Measurements from ENCODE around the gene SNX14. TPM values are rescaled to one million over a fixed set of nuclear protein-coding genes. Genes with fewer than 3 reads are reported as not detected.

Gene SNX14
- total and polyA plus RNA-seq, 2 of the 13 experiments (the other 11 are each of a cell fraction or from before 2014, with no cell fraction given), result 83.5 to 112 TPM

DNA sequence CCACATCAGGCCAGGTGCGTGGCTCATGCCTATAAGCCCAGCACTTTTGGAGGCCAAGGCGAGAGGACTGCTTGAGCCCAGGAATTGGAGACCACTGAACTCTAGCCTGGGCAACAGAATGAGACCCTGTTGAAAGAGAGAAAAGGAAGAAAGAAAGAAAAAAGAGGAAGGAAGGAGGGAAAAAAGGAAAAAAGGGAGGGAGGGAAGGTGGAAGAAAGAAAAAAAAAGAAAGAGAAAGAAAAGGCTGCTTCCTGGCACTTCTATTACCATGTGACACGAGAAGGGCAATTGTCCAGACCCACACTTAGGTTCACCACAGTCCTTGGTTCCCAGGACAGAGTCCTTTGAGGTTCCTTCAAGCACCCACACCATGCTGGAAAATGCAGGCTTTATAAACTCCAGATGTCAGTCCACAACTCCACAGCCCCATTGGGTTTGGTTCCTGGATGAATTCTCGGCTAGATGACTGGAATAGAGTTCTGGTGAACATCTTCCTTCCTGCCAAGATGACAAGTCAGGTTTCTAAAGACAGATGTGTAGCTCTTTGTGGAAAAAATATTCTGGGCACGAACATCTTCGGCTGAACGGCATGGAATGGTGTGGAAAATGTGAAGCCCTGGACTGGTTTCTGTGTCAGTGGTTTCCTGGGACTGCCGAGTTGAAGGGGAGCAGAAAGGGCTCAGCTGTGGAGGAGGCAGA lies 111.3 kb downstream of the SNX14 start:
- no peak for DNase-seq (ENCODE audit: low spot score)
- Histone ChIP-seq H4K20me1 (ENCODE audit: insufficient read depth, low read length) (no peaks in the 10 kb centered on the region), H3K27me3 (ENCODE audit: control insufficient read depth in 1 of 2, insufficient read depth in 2 of 2, low read length in 2 of 2) (no peaks in the 10 kb centered on the region), H3K9ac (ENCODE audit: insufficient read depth, low read depth, low read length) (no peak overlapping the region), H3K4me3 (replicated peaks in 1 of 3; ENCODE audit: insufficient read depth in 1 of 3, low read depth in 2 of 3, low read length in 3 of 3) (no peak overlapping the region; a peak in 1 of 6 replicates), H3K79me2 (ENCODE audit: insufficient read depth, low read length) (no peaks in the 10 kb centered on the region), H3K4me2 (ENCODE audit: low read depth, low read length) (peak overlapping the region; percentile 5; the same call in 1 of the 2 replicates), H3K4me1 (ENCODE audit: insufficient read depth, low read length) (peaks cover 7% of the 10 kb centered on the region; the same call in 1 of the 2 replicates), H3K36me3 (replicated peaks in 1 of 2; ENCODE audit: control insufficient read depth in 1 of 2, insufficient read depth in 2 of 2, low read length in 2 of 2) (no peaks in the 10 kb centered on the region; a peak in 1 of 5 replicates), H3K27ac (ENCODE audit: extremely low read length, insufficient read depth, low read length) (no peak overlapping the region), H3K9me3 (ENCODE audit: low read length) (no peaks in the 10 kb centered on the region), H2AFZ (ENCODE audit: low read length) (no peak overlapping the region)
- BruUV-seq (replicated peaks), result no TSS peak
- no peak for TF ChIP-seq DR1 (CRISPR knock-in tag; IDR thresholded peaks at IDR 0.05)
- 0 out of 2 replicates have a peak, but pooled peaks have one; percentile 5 for TF ChIP-seq PHF21A (CRISPR knock-in tag; IDR thresholded peaks at IDR 0.05)
- TF ChIP-seq NCOA2 (CRISPR knock-in tag; IDR thresholded peaks at IDR 0.05), result no peak
- no peak for TF ChIP-seq SP1 (IDR thresholded peaks at IDR 0.05)
- no peak for TF ChIP-seq SP1 (CRISPR knock-in tag; IDR thresholded peaks at IDR 0.05)
- TF ChIP-seq YEATS2 (CRISPR knock-in tag; IDR thresholded peaks at IDR 0.05; ENCODE audit: borderline replicate concordance), result no peak
- TF ChIP-seq ZNF547 (CRISPR knock-in tag; IDR thresholded peaks at IDR 0.05), result 0 out of 2 replicates have a peak, but pooled peaks have one; percentile 56
- TF ChIP-seq, protein P1, sequence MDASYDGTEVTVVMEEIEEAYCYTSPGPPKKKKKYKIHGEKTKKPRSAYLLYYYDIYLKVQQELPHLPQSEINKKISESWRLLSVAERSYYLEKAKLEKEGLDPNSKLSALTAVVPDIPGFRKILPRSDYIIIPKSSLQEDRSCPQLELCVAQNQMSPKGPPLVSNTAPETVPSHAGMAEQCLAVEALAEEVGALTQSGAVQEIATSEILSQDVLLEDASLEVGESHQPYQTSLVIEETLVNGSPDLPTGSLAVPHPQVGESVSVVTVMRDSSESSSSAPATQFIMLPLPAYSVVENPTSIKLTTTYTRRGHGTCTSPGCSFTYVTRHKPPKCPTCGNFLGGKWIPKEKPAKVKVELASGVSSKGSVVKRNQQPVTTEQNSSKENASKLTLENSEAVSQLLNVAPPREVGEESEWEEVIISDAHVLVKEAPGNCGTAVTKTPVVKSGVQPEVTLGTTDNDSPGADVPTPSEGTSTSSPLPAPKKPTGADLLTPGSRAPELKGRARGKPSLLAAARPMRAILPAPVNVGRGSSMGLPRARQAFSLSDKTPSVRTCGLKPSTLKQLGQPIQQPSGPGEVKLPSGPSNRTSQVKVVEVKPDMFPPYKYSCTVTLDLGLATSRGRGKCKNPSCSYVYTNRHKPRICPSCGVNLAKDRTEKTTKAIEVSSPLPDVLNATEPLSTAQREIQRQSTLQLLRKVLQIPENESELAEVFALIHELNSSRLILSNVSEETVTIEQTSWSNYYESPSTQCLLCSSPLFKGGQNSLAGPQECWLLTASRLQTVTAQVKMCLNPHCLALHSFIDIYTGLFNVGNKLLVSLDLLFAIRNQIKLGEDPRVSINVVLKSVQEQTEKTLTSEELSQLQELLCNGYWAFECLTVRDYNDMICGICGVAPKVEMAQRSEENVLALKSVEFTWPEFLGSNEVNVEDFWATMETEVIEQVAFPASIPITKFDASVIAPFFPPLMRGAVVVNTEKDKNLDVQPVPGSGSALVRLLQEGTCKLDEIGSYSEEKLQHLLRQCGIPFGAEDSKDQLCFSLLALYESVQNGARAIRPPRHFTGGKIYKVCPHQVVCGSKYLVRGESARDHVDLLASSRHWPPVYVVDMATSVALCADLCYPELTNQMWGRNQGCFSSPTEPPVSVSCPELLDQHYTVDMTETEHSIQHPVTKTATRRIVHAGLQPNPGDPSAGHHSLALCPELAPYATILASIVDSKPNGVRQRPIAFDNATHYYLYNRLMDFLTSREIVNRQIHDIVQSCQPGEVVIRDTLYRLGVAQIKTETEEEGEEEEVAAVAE (CRISPR knock-in tag; IDR thresholded peaks at IDR 0.05; ENCODE audit: borderline replicate concordance), result no peak
- TF ChIP-seq XBP1 (CRISPR knock-in tag; IDR thresholded peaks at IDR 0.05), result no peak
- TF ChIP-seq ASH2L (IDR thresholded peaks at IDR 0.05; ENCODE audit: insufficient read length, low read depth, low read length), result no peak
- no peak for TF ChIP-seq SRY (CRISPR knock-in tag; IDR thresholded peaks at IDR 0.05)
- ChIA-PET CTCF (ENCODE audit: low intra/inter-chr PET ratio, low total read pairs) (interaction anchor here (1.3 to 4.2 kb wide), 2 partner anchors 110 to 126 kb away, joined by 5 to 96 read pairs; no protein-coding TSS in a partner anchor), POLR2A (interaction anchor here (0.6 to 2.0 kb wide), 4 partner anchors 31 to 127 kb away, joined by 3 to 8 read pairs (median 6); partner anchors contain the start of gene NT5E)
- FAIRE-seq, result no peak
- in situ Hi-C loops (cut with HindIII; ENCODE audit: extremely low pct_ligation_motif_present, low pct_unique_long_range_greater_than_20kb), result loop anchor here (5.0 kb wide), 1 partner anchor 130 kb away; no protein-coding TSS in a partner anchor
- peak; percentile 51 for ATAC-seq
- intact Hi-C loops (cut with micrococcal nuclease; ENCODE audit: unreplicated experiment), result no loop called here
- 67% methylated on average over 8 of the region's 8 CpGs for WGBS (ENCODE audit: low lambda C conversion rate)

All from HepG2 (cell line).